Hepatocyte (in vitro differentiated cells): ENCODE measurements around the gene EYA4.

Experiments used
- CTCF ChIP-seq: fragments of 200-600 bp; sonication (generic); IDR thresholded peaks from 2 replicates; pipeline ENCODE4 v1.5.1; 2016; ENCODE audit warnings: antibody characterized with exemption, mild to moderate bottlenecking; ENCODE audit not compliant: poor library complexity
- EZH2 ChIP-seq: fragments of 200-600 bp; sonication (generic); IDR thresholded peaks from 2 replicates; pipeline ENCODE4 v1.6.1; 2016; ENCODE audit warnings: antibody characterized with exemption, mild to moderate bottlenecking, borderline replicate concordance

- no peak for TF ChIP-seq CTCF
- TF ChIP-seq EZH2, result no peak
Measured at GRCh38 chr6:133532908-133533307, 291.8 kb downstream of the EYA4 start.
